ENCODE results near the gene ZNF616.

- TF ChIP-seq POLR2AphosphoS5 (IDR thresholded peaks at IDR 0.05; ENCODE audit: borderline replicate concordance, low read depth, low read length): no peak
- no peak for TF ChIP-seq EZH2 (IDR thresholded peaks at IDR 0.05)
- no peak for TF ChIP-seq FOXP2 (optimal IDR thresholded peaks at IDR 0.05; ENCODE audit: control extremely low read depth, extremely low read length, insufficient read depth)
Observed at GRCh38 chr19:52141203-52141602, 1.5 kb upstream of the ZNF616 start.
